H9 (cell line): Measurements from ENCODE around the gene CREBRF. TPM values are rescaled to one million over a fixed set of nuclear protein-coding genes. Genes with fewer than 3 reads are reported as not detected.

Experiments
- DNase-seq: peaks from one replicate; pipeline ENCODE4 v3.0.0-alpha.2; 2017
- H2AFZ ChIP-seq: one replicate; pipeline ENCODE4 v1.6.1; 2013; ENCODE audit warnings: mild to moderate bottlenecking, low read length, control low read depth, moderate library complexity
- H2AK5ac ChIP-seq: 2 replicates; pipeline ENCODE4 v1.6.1; 2013; ENCODE audit warnings: low read length, control low read depth, mixed read lengths; ENCODE audit not compliant: insufficient read length
- H2BK120ac ChIP-seq: one replicate; pipeline ENCODE4 v1.6.1; 2013; ENCODE audit warnings: low read depth, mild to moderate bottlenecking, low read length, control low read depth, inconsistent platforms; ENCODE audit not compliant: poor library complexity, severe bottlenecking
- H2BK12ac ChIP-seq: 2 replicates; pipeline ENCODE4 v1.6.1; 2013; ENCODE audit warnings: low read length, control low read depth, mixed read lengths, low read depth; ENCODE audit not compliant: insufficient read length
- H2BK15ac ChIP-seq: 2 replicates; pipeline ENCODE4 v1.6.1; 2013; ENCODE audit warnings: low read depth, low read length, control low read depth
- H2BK20ac ChIP-seq: one replicate; pipeline ENCODE4 v1.6.1; 2013; ENCODE audit warnings: low read depth, mild to moderate bottlenecking, low read length, control low read depth, inconsistent platforms; ENCODE audit not compliant: poor library complexity, severe bottlenecking
- H2BK5ac ChIP-seq: 2 replicates; pipeline ENCODE4 v1.6.1; 2013; ENCODE audit warnings: low read length, control low read depth, mixed read lengths; ENCODE audit not compliant: insufficient read length
- H3K14ac ChIP-seq: 2 replicates; pipeline ENCODE4 v1.6.1; 2013; ENCODE audit warnings: low read length, control low read depth; ENCODE audit not compliant: insufficient read depth
- H3K18ac ChIP-seq: 2 replicates; pipeline ENCODE4 v1.6.1; 2013; ENCODE audit warnings: low read depth, mild to moderate bottlenecking, mixed read lengths, low read length, control low read depth; ENCODE audit not compliant: insufficient read length
- H3K23ac ChIP-seq: 2 replicates; pipeline ENCODE4 v1.6.1; 2013; ENCODE audit warnings: low read length, control low read depth, mixed read lengths, low read depth; ENCODE audit not compliant: insufficient read length
- H3K23me2 ChIP-seq: 2 replicates; pipeline ENCODE4 v1.6.1; 2013; ENCODE audit warnings: low read depth, mild to moderate bottlenecking, mixed read lengths, low read length, control low read depth; ENCODE audit not compliant: insufficient read length, poor library complexity, severe bottlenecking
- H3K27ac ChIP-seq: 2 replicates; pipeline ENCODE4 v1.5.1; 2013; ENCODE audit warnings: low read length, control low read depth, mixed read lengths, low read depth; ENCODE audit not compliant: insufficient read length
- H3K27me3 ChIP-seq: 2 replicates; pipeline ENCODE4 v1.6.1; 2013; ENCODE audit warnings: low read length, control low read depth, inconsistent platforms; ENCODE audit not compliant: insufficient read depth
- H3K4ac ChIP-seq: 2 replicates; pipeline ENCODE4 v1.6.1; 2013; ENCODE audit warnings: low read depth, mild to moderate bottlenecking, control low read depth, inconsistent platforms, low read length, moderate library complexity
- H3K4me1 ChIP-seq: 2 replicates; pipeline ENCODE4 v1.6.1; 2013; ENCODE audit warnings: low read length, control low read depth, inconsistent platforms; ENCODE audit not compliant: insufficient read depth
- H3K4me2 ChIP-seq: 2 replicates; pipeline ENCODE4 v1.6.1; 2013; ENCODE audit warnings: low read length, control low read depth, mixed read lengths; ENCODE audit not compliant: insufficient read length, insufficient read depth
- H3K56ac ChIP-seq: 2 replicates; pipeline ENCODE4 v1.6.1; 2013; ENCODE audit warnings: low read depth, mild to moderate bottlenecking, mixed read lengths, low read length, control low read depth; ENCODE audit not compliant: insufficient read length
- H3K79me1 ChIP-seq: 2 replicates; pipeline ENCODE4 v1.6.1; 2013; ENCODE audit warnings: low read depth, mild to moderate bottlenecking, moderate library complexity, low read length, control low read depth, inconsistent platforms; ENCODE audit not compliant: insufficient read depth, poor library complexity, severe bottlenecking
- H3K79me2 ChIP-seq: 2 replicates; pipeline ENCODE4 v1.6.1; 2013; ENCODE audit warnings: low read length, control low read depth, inconsistent platforms; ENCODE audit not compliant: insufficient read depth
- H3K9ac ChIP-seq: 2 replicates; pipeline ENCODE4 v1.6.1; 2013; ENCODE audit warnings: low read length, control low read depth, mixed read lengths; ENCODE audit not compliant: insufficient read length; ENCODE audit errors: extremely low read depth
- H3K9me3 ChIP-seq: one replicate; pipeline ENCODE4 v1.6.1; 2013; ENCODE audit warnings: low read depth, low read length, inconsistent platforms; ENCODE audit not compliant: control insufficient read depth
- H3T11ph ChIP-seq: one replicate; pipeline ENCODE4 v1.6.1; 2013; ENCODE audit warnings: mild to moderate bottlenecking, low read length, control low read depth, inconsistent platforms
- H4K20me1 ChIP-seq: one replicate; pipeline ENCODE4 v1.6.1; 2013; ENCODE audit not compliant: control insufficient read depth, insufficient read length, insufficient read depth
- H4K5ac ChIP-seq: 2 replicates; pipeline ENCODE4 v1.6.1; 2013; ENCODE audit warnings: low read depth, mild to moderate bottlenecking, mixed read lengths, low read length, control low read depth; ENCODE audit not compliant: insufficient read length
- H4K8ac ChIP-seq: replicated peaks from 2 replicates; pipeline ENCODE4 v1.6.1; 2013; ENCODE audit warnings: low read length, control low read depth, mixed read lengths, low read depth; ENCODE audit not compliant: insufficient read length
- H4K91ac ChIP-seq: 2 replicates; pipeline ENCODE4 v1.6.1; 2013; ENCODE audit warnings: low read depth, mild to moderate bottlenecking, moderate library complexity, mixed read lengths, low read length, control low read depth; ENCODE audit not compliant: insufficient read length
- H3K27ac Mint-ChIP-seq, 3 experiments: 2 replicates in 2 of 3; 3 replicates in 1 of 3; pipeline ENCODE4 v1.8.0; 2020 to 2021; ENCODE audit warnings: mixed read lengths in 3 of 3, mild to moderate bottlenecking in 1 of 3, moderate library complexity in 1 of 3
- H3K27me3 Mint-ChIP-seq: 2 replicates; pipeline ENCODE4 v1.8.0; 2021; ENCODE audit warnings: low read depth, mild to moderate bottlenecking, moderate library complexity, mixed read lengths
- H3K36me3 Mint-ChIP-seq, 3 experiments: 2 replicates in 2 of 3; 3 replicates in 1 of 3; pipeline ENCODE4 v1.8.0; 2020 to 2021; ENCODE audit warnings: low read depth in 3 of 3, mixed read lengths in 3 of 3; ENCODE audit not compliant: insufficient read depth in 1 of 3
- H3K4me1 Mint-ChIP-seq, 2 experiments: 2 replicates each; pipeline ENCODE4 v1.8.0; 2020; ENCODE audit warnings: mixed read lengths in 2 of 2
- H3K4me3 Mint-ChIP-seq, 2 experiments: 2 replicates in 1 of 2; 3 replicates in 1 of 2; pipeline ENCODE4 v1.8.0; 2020 to 2021; ENCODE audit warnings: mild to moderate bottlenecking in 2 of 2, mixed read lengths in 2 of 2, moderate library complexity in 1 of 2
- H3K9me3 Mint-ChIP-seq, 2 experiments: 2 replicates in 1 of 2; 3 replicates in 1 of 2; pipeline ENCODE4 v1.8.0; 2020; ENCODE audit warnings: mild to moderate bottlenecking in 2 of 2, mixed read lengths in 2 of 2, moderate library complexity in 1 of 2
- WGBS: extraction: QIAGEN DNeasy Blood & Tissue Kit; methylation state at CpG from one replicate; pipeline ENCODE4 v1.1.7; 2013; ENCODE audit warnings: missing lambda C conversion rate, low lambda C conversion rate, mixed read lengths; ENCODE audit not compliant: insufficient read length; ENCODE audit errors: extremely low coverage; 5-methylcytosine and 5-hydroxymethylcytosine counted together
- total RNA-seq: library from RNA; stranded (reverse); gene quantifications from 2 replicates; pipeline ENCODE4 v1.2.1, GENCODE V29; 2021
- TF ChIP-seq, protein P1 (sequence below): fragments of 200-600 bp; sonication (generic); conservative IDR thresholded peaks from 3 replicates; pipeline ENCODE4 v1.8.0; 2021; ENCODE audit warnings: antibody characterized with exemption, mild to moderate bottlenecking

The CREBRF gene
- total RNA-seq, 1 experiment from 2014 or later: 2.7 TPM

DNA sequence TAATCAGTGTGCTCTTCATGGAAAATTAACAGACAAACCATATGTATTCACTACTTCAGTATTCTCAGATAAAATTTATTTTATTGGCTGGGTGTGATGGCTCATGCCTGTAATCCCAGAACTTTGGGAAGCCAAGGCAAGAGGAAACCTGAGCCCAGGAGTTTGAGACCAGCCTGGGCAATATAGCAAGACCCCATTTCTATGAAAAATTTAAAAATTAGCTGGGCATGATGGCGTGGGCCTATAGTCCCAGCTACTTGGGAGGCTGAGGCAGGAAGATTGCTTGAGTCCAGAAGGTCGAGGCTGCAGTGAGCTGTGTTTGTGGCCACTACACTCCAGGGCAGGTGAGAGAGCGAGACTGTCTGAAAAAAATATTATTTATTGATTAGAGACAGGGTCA lies 23.4 kb upstream of the CREBRF start:
- H2AK5ac ChIP-seq: no peak overlapping the region
- TF ChIP-seq, protein P1, sequence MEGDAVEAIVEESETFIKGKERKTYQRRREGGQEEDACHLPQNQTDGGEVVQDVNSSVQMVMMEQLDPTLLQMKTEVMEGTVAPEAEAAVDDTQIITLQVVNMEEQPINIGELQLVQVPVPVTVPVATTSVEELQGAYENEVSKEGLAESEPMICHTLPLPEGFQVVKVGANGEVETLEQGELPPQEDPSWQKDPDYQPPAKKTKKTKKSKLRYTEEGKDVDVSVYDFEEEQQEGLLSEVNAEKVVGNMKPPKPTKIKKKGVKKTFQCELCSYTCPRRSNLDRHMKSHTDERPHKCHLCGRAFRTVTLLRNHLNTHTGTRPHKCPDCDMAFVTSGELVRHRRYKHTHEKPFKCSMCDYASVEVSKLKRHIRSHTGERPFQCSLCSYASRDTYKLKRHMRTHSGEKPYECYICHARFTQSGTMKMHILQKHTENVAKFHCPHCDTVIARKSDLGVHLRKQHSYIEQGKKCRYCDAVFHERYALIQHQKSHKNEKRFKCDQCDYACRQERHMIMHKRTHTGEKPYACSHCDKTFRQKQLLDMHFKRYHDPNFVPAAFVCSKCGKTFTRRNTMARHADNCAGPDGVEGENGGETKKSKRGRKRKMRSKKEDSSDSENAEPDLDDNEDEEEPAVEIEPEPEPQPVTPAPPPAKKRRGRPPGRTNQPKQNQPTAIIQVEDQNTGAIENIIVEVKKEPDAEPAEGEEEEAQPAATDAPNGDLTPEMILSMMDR: no peak
- Mint-ChIP-seq H3K27me3 (no peaks in the 10 kb centered on the region), H3K4me1 (no peaks in the 10 kb centered on the region), H3K27ac (no peak overlapping the region), H3K9me3 (no peaks in the 10 kb centered on the region), H3K36me3 (peaks cover 0 to 17% (median 9%) of the 10 kb centered on the region in 3 experiments; a peak in 6 of 7 replicates), H3K4me3 (no peak overlapping the region)
- H4K5ac ChIP-seq: no peak overlapping the region
- H2BK20ac ChIP-seq: no peak overlapping the region
- H3K23ac ChIP-seq: no peak overlapping the region
- no peak overlapping the region for H2AFZ ChIP-seq
- no peak overlapping the region for H3T11ph ChIP-seq
- H2BK120ac ChIP-seq: no peak overlapping the region
- WGBS: no CpG with 5 or more reads among the region's 3 CpGs
- no peak overlapping the region for H2BK12ac ChIP-seq
- H3K4me1 ChIP-seq: no peaks in the 10 kb centered on the region
- H3K27ac ChIP-seq: no peak overlapping the region
- H3K18ac ChIP-seq: no peak overlapping the region
- H3K4ac ChIP-seq: no peak overlapping the region
- H3K79me1 ChIP-seq: no peaks in the 10 kb centered on the region
- H3K23me2 ChIP-seq: no peaks in the 10 kb centered on the region
- no peak overlapping the region for H4K8ac ChIP-seq
- H4K20me1 ChIP-seq: no peaks in the 10 kb centered on the region
- peaks cover 2% of the 10 kb centered on the region; the same call in 1 of the 2 replicates for H3K79me2 ChIP-seq
- no peak overlapping the region for H3K4me2 ChIP-seq
- no peaks in the 10 kb centered on the region for H3K9me3 ChIP-seq
- H3K9ac ChIP-seq: no peak overlapping the region
- H3K56ac ChIP-seq: no peak overlapping the region
- no peak overlapping the region for H4K91ac ChIP-seq
- no peak overlapping the region for H2BK5ac ChIP-seq
- H2BK15ac ChIP-seq: no peak overlapping the region
- H3K27me3 ChIP-seq: no peaks in the 10 kb centered on the region
- no peak for DNase-seq
- no peak overlapping the region for H3K14ac ChIP-seq
